ENCODE data around the gene PER1. TPM values are rescaled to one million over a fixed set of nuclear protein-coding genes. Genes with fewer than 3 reads are reported as not detected.

The PER1 gene
- total RNA-seq, 1 experiment from 2014 or later: 36.5 TPM

DNA sequence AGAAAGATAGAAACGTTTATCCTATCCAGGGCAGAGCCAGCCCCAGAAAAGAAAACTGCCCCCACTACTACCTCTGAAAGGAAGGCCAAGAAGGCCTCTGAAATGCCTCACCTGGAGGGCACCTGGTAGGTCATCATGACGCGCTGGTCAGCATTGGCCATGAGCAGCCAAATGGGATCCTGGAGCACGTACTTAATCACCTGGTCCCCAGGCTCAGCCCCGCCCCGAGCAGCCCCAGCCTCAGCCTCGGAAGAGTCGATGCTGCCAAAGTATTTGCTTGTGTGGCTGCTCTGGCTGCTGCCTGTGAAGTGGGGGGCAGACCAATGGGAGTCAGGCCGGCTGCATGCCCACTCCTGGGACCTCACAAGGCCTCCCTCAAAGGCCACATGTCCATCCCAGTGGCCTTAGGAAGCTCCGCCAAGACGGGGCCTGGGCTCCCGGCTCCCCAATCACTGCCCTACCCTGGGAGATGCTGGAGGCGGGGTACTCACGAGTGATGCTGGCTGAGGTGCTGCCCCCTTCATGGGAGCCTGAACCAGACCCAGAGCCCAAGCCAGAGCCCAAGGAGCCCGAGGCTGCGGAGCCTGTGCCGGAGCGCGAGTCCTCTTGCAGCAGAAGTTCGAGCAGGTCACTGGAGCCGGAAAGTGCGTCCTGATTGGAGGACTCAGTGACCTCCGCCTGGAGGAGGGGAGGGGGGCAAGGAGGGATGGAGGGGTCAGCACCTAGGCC is 9.9 kb downstream of the PER1 start:
- H2AK5ac ChIP-seq (ENCODE audit: insufficient read length, low read length): no peak overlapping the region
- H4K91ac ChIP-seq (ENCODE audit: insufficient read length, low read depth, low read length): no peak overlapping the region
- no peaks in the 10 kb centered on the region for H3K79me2 ChIP-seq (ENCODE audit: insufficient read depth, low read length)
- Mint-ChIP-seq H3K36me3 (ENCODE audit: insufficient read depth in 1 of 3, low read depth in 3 of 3) (peaks cover 24 to 67% (median 43%) of the 10 kb centered on the region in 3 experiments), H3K4me1 (0 out of 4 replicates have a peak, but pooled peaks cover 0 to 2% of the 10 kb centered on the region in 2 experiments), H3K27me3 (ENCODE audit: low read depth) (peaks cover 3% of the 10 kb centered on the region; the same call in 1 of the 2 replicates), H3K27ac (no peak overlapping the region), H3K4me3 (peak overlapping the region in 1 of 2 experiments; percentile 7; a peak in 1 of 5 replicates), H3K9me3 (no peaks in the 10 kb centered on the region)
- H3K23me2 ChIP-seq (ENCODE audit: insufficient read length, low read depth, low read length, poor library complexity, severe bottlenecking): peaks cover 8% of the 10 kb centered on the region
- no peak overlapping the region for H3K23ac ChIP-seq (ENCODE audit: insufficient read length, low read depth, low read length)
- H3K4me2 ChIP-seq (ENCODE audit: insufficient read depth, insufficient read length, low read length): no peak overlapping the region
- no peaks in the 10 kb centered on the region for H3K9me3 ChIP-seq (ENCODE audit: control insufficient read depth, low read depth, low read length)
- H3K56ac ChIP-seq (ENCODE audit: insufficient read length, low read depth, low read length): no peak overlapping the region
- H4K8ac ChIP-seq (replicated peaks; ENCODE audit: insufficient read length, low read depth, low read length): no peak overlapping the region
- DNase-seq: peak; percentile 33
- H4K5ac ChIP-seq (ENCODE audit: insufficient read length, low read depth, low read length): no peak overlapping the region
- H3T11ph ChIP-seq (ENCODE audit: low read length): no peak overlapping the region
- no peak overlapping the region for H3K9ac ChIP-seq (ENCODE audit: extremely low read depth, insufficient read length, low read length)
- H3K18ac ChIP-seq (ENCODE audit: insufficient read length, low read depth, low read length): no peak overlapping the region
- no peak overlapping the region for H2AFZ ChIP-seq (ENCODE audit: low read length)
- H2BK20ac ChIP-seq (ENCODE audit: low read depth, low read length, poor library complexity, severe bottlenecking): no peak overlapping the region
- no peaks in the 10 kb centered on the region for H3K27me3 ChIP-seq (ENCODE audit: insufficient read depth, low read length)
- no peak overlapping the region for H3K4ac ChIP-seq (ENCODE audit: low read depth, low read length)
- TF ChIP-seq, protein P1, sequence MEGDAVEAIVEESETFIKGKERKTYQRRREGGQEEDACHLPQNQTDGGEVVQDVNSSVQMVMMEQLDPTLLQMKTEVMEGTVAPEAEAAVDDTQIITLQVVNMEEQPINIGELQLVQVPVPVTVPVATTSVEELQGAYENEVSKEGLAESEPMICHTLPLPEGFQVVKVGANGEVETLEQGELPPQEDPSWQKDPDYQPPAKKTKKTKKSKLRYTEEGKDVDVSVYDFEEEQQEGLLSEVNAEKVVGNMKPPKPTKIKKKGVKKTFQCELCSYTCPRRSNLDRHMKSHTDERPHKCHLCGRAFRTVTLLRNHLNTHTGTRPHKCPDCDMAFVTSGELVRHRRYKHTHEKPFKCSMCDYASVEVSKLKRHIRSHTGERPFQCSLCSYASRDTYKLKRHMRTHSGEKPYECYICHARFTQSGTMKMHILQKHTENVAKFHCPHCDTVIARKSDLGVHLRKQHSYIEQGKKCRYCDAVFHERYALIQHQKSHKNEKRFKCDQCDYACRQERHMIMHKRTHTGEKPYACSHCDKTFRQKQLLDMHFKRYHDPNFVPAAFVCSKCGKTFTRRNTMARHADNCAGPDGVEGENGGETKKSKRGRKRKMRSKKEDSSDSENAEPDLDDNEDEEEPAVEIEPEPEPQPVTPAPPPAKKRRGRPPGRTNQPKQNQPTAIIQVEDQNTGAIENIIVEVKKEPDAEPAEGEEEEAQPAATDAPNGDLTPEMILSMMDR (conservative IDR thresholded peaks at IDR 0.05): no peak
- H3K79me1 ChIP-seq (ENCODE audit: insufficient read depth, low read depth, low read length, poor library complexity, severe bottlenecking): no peaks in the 10 kb centered on the region
- no CpG with 5 or more reads among the region's 23 CpGs for WGBS (ENCODE audit: extremely low coverage, insufficient read length, low lambda C conversion rate)
- no peak overlapping the region for H3K27ac ChIP-seq (ENCODE audit: insufficient read length, low read depth, low read length)
- no peak overlapping the region for H2BK15ac ChIP-seq (ENCODE audit: low read depth, low read length)
- no peak overlapping the region for H2BK120ac ChIP-seq (ENCODE audit: low read depth, low read length, poor library complexity, severe bottlenecking)
- no peak overlapping the region for H3K14ac ChIP-seq (ENCODE audit: insufficient read depth, low read length)
- no peaks in the 10 kb centered on the region for H3K4me1 ChIP-seq (ENCODE audit: insufficient read depth, low read length)
- no peak overlapping the region for H2BK5ac ChIP-seq (ENCODE audit: insufficient read length, low read length)
- H2BK12ac ChIP-seq (ENCODE audit: insufficient read length, low read depth, low read length): no peak overlapping the region
- H4K20me1 ChIP-seq (ENCODE audit: control insufficient read depth, insufficient read depth, insufficient read length): no peaks in the 10 kb centered on the region
